Stimulated activated CD4-positive, alpha-beta T cell treated with anti-CD3 and anti-CD28 coated beads, Interleukin-12 subunit alpha, Interleukin-12 subunit beta, amount 100 ng/mL, for 48 hours (primary cell): ENCODE measurements around the gene FABP2.
"Not testable (repeated sequence)": the region's sequence is repeated elsewhere in the genome, so short reads cannot be mapped to it uniquely, and the experiment has no call there.

Experiments
- DNase-seq, 3 donors: peaks; one replicate each; pipeline ENCODE4 v3.0.0-alpha.2; 2020; ENCODE audit warnings: low read depth in 2 of 3, low spot score in 1 of 3

FABP2 gene

GRCh38 chr4:119321921-119322687, at the start of gene FABP2:
Gene FABP2 (minus strand): TSS chr4:119322138. CDS start chr4:119322102, 36 bp downstream.
- no peak for DNase-seq

GRCh38 chr4:119370951-119371683, 49.2 kb upstream of the FABP2 start:
- DNase-seq: not testable (repeated sequence)

GRCh38 chr4:119370392-119370791, 48.5 kb upstream of the FABP2 start:
- peak; percentile 38 to 55 (median 46) for DNase-seq

- DNase-seq: not testable (repeated sequence)
Observed at GRCh38 chr4:119366802-119367201, 44.9 kb upstream of the FABP2 start.

GRCh38 chr4:119364203-119364602, 42.3 kb upstream of the FABP2 start:
- not testable (repeated sequence) for DNase-seq

- not testable (repeated sequence) for DNase-seq
Observed at GRCh38 chr4:119363372-119363771, 41.4 kb upstream of the FABP2 start.

GRCh38 chr4:119362413-119362812, 40.5 kb upstream of the FABP2 start:
- DNase-seq: not testable (repeated sequence)

GRCh38 chr4:119359873-119360272, 37.9 kb upstream of the FABP2 start:
- DNase-seq: not testable (repeated sequence)

GRCh38 chr4:119356796-119357195, 34.9 kb upstream of the FABP2 start:
- DNase-seq: not testable (repeated sequence)

GRCh38 chr4:119356041-119356440, 34.1 kb upstream of the FABP2 start:
- DNase-seq: not testable (repeated sequence)

- not testable (repeated sequence) for DNase-seq
Observed at GRCh38 chr4:119353364-119353763, 31.4 kb upstream of the FABP2 start.

- DNase-seq: not testable (repeated sequence)
Observed at GRCh38 chr4:119348169-119348568, 26.2 kb upstream of the FABP2 start.

- not testable (repeated sequence) for DNase-seq
Observed at GRCh38 chr4:119343293-119343692, 21.4 kb upstream of the FABP2 start.

- not testable (repeated sequence) for DNase-seq
Observed at GRCh38 chr4:119339895-119340294, 18.0 kb upstream of the FABP2 start.

- no peak for DNase-seq
Observed at GRCh38 chr4:119337010-119337409, 15.1 kb upstream of the FABP2 start.

GRCh38 chr4:119336332-119336979, 14.5 kb upstream of the FABP2 start:
- DNase-seq: not testable (repeated sequence)

- DNase-seq: no peak
Observed at GRCh38 chr4:119329835-119330620, 8.1 kb upstream of the FABP2 start.

GRCh38 chr4:119328695-119329094, 6.8 kb upstream of the FABP2 start:
- DNase-seq: no peak

GRCh38 chr4:119317990-119318389, 3.9 kb downstream of the FABP2 start:
- no peak for DNase-seq

GRCh38 chr4:119315036-119315435, 6.9 kb downstream of the FABP2 start:
- no peak for DNase-seq

GRCh38 chr4:119314356-119314755, 7.6 kb downstream of the FABP2 start:
- DNase-seq: no peak
